Caco-2 (cell line): Measurements from ENCODE around the gene AGTRAP. TPM values are rescaled to one million over a fixed set of nuclear protein-coding genes. Genes with fewer than 3 reads are reported as not detected.

Experiments used
- BruUV-seq: library from RNA; stranded (reverse); fragments of 400-500 nt; replicated peaks from 2 replicates; lab custom pipeline; 2021; lab: Mats Ljungman, UMichigan
- CTCF ChIA-PET: fragments of 300-600 bp; sonication (Branson Sonifier 250); formaldehyde crosslinking; loops from one replicate; lab custom pipeline; 2022; ENCODE audit warnings: antibody characterized with exemption; lab: Charles Lee
- POLR2A ChIA-PET: fragments of 300-600 bp; sonication (Branson Sonifier 250); formaldehyde crosslinking; loops from one replicate; lab custom pipeline; 2022; ENCODE audit warnings: antibody characterized with exemption; lab: Charles Lee
- DNase-seq, 2 experiments: peaks; one replicate each; pipeline versions ENCODE4 v3.0.0 to v3.0.0-alpha.2; 2020 to 2022
- H3K27me3 ChIP-seq: replicated peaks from 2 replicates; pipeline ENCODE4 v1.6.0; 2011; ENCODE audit warnings: low read length; ENCODE audit not compliant: control insufficient read depth, insufficient read depth
- H3K36me3 ChIP-seq: 2 replicates; pipeline ENCODE4 v1.5.1; 2011; ENCODE audit warnings: low read length; ENCODE audit not compliant: control insufficient read depth, insufficient read depth
- H3K4me1 ChIP-seq: fragments of 250-450 bp; sonication (Bioruptor Pico); 2 replicates; pipeline ENCODE4 v1.5.1; 2020; ENCODE audit warnings: mild to moderate bottlenecking
- H3K4me3 ChIP-seq: 2 replicates; pipeline ENCODE4 v1.5.1; 2011; ENCODE audit warnings: low read depth, mild to moderate bottlenecking, control low read depth, low read length
- H3K9me3 ChIP-seq: fragments of 250-450 bp; sonication (Bioruptor Pico); 2 replicates; pipeline ENCODE4 v1.5.1; 2020; ENCODE audit warnings: mild to moderate bottlenecking, moderate library complexity
- H3K27ac Mint-ChIP-seq: one replicate; pipeline ENCODE4 v1.8.0; 2022; ENCODE audit warnings: mixed read lengths; ENCODE audit not compliant: unreplicated experiment
- H3K27me3 Mint-ChIP-seq: one replicate; pipeline ENCODE4 v1.8.0; 2022; ENCODE audit warnings: mixed read lengths; ENCODE audit not compliant: insufficient read depth, unreplicated experiment
- H3K36me3 Mint-ChIP-seq: one replicate; pipeline ENCODE4 v1.8.0; 2022; ENCODE audit warnings: mild to moderate bottlenecking, mixed read lengths; ENCODE audit not compliant: insufficient read depth, unreplicated experiment
- H3K4me1 Mint-ChIP-seq: one replicate; pipeline ENCODE4 v1.8.0; 2022; ENCODE audit warnings: low read depth, mixed read lengths; ENCODE audit not compliant: unreplicated experiment
- H3K4me3 Mint-ChIP-seq: one replicate; pipeline ENCODE4 v1.8.0; 2022; ENCODE audit warnings: mild to moderate bottlenecking, moderate library complexity, mixed read lengths; ENCODE audit not compliant: unreplicated experiment
- H3K9me3 Mint-ChIP-seq: one replicate; pipeline ENCODE4 v1.8.0; 2022; ENCODE audit warnings: mixed read lengths; ENCODE audit not compliant: unreplicated experiment
- intact Hi-C: fragments of 100-400 bp; cut with micrococcal nuclease; formaldehyde crosslinking; loops from one replicate; pipeline ENCODE4 v1.10.0; 2022; ENCODE audit not compliant: unreplicated experiment
- total RNA-seq: library from RNA; stranded (reverse); gene quantifications from 2 replicates; pipeline ENCODE4 v1.2.3, GENCODE V29; 2022
- TF ChIP-seq, protein P1 (sequence below), 2 experiments: fragments of 200-600 bp in 1 of 2; IDR thresholded peaks; 1 replicate in 1 of 2; 2 replicates in 1 of 2; pipeline versions ENCODE4 v1.5.1 to v1.8.0; 2011 to 2022; ENCODE audit warnings: antibody characterized with exemption in 1 of 2, control low read depth in 1 of 2, inconsistent platforms in 1 of 2, low read depth in 1 of 2, low read length in 1 of 2, mild to moderate bottlenecking in 1 of 2, moderate library complexity in 1 of 2; ENCODE audit not compliant: insufficient read depth in 1 of 2, severe bottlenecking in 1 of 2, unreplicated experiment in 1 of 2

The AGTRAP gene
- total RNA-seq, 1 experiment from 2014 or later, result 44.4 TPM

DNA sequence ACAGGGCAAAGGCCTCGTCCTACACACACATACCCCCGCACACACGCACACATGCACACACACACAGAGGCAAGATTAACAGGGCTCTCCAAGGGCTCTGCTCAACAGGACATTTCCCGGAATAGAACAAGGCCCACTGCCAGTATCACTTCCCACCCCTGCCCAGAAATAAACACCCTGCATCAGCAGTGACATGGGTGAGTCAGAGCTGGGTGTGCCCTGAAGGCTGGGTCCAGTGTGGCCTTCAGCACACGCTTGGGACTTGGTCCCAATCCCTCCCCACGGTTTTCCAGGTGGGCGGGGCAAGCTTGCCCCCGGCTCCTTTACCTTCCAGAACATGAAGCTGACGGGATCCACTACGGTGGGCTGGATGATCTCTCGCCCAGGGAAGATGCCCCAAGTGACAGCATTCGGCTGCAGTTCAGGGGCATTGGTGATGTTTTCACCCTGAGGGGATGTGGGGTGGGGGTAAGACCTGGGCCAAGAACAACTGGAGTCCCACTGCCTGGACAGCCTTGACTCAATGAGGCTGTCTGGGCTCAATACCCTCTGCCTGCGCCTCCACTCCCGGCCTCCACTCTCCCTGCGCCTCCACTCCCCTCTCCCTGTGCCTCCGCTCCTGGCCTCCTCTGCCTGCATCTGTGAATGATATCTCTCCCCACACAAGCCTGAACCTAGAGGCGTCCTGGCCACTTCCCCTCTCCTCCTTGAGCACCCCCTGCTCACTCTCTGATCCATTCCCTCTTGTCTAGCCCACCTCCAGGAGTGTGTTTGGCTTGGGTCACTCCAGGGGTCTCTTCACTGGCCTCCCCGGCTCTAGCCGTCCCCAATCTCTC, 55.2 kb downstream of the AGTRAP start:
- Histone ChIP-seq H3K9me3 (no peaks in the 10 kb centered on the region), H3K4me3 (no peak overlapping the region), H3K27me3 (no peaks in the 10 kb centered on the region), H3K36me3 (no peaks in the 10 kb centered on the region; the same call in 1 of the 2 replicates), H3K4me1 (peaks cover 38% of the 10 kb centered on the region)
- Mint-ChIP-seq H3K4me1 (peaks cover 25% of the 10 kb centered on the region), H3K36me3 (peaks cover 21% of the 10 kb centered on the region), H3K27me3 (no peaks in the 10 kb centered on the region), H3K4me3 (no peak overlapping the region), H3K9me3 (no peaks in the 10 kb centered on the region), H3K27ac (peak overlapping the region; percentile 84)
- CTCF ChIA-PET, result interaction anchor here (1.2 kb wide), 1 partner anchor 45 kb away, joined by 3 read pairs; no protein-coding TSS in a partner anchor
- POLR2A ChIA-PET, result no interaction called here
- intact Hi-C loops, result no loop called here
- no TSS peak for BruUV-seq
- TF ChIP-seq, protein P1, sequence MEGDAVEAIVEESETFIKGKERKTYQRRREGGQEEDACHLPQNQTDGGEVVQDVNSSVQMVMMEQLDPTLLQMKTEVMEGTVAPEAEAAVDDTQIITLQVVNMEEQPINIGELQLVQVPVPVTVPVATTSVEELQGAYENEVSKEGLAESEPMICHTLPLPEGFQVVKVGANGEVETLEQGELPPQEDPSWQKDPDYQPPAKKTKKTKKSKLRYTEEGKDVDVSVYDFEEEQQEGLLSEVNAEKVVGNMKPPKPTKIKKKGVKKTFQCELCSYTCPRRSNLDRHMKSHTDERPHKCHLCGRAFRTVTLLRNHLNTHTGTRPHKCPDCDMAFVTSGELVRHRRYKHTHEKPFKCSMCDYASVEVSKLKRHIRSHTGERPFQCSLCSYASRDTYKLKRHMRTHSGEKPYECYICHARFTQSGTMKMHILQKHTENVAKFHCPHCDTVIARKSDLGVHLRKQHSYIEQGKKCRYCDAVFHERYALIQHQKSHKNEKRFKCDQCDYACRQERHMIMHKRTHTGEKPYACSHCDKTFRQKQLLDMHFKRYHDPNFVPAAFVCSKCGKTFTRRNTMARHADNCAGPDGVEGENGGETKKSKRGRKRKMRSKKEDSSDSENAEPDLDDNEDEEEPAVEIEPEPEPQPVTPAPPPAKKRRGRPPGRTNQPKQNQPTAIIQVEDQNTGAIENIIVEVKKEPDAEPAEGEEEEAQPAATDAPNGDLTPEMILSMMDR (IDR thresholded peaks at IDR 0.05; ENCODE audit: insufficient read depth in 1 of 2, low read depth in 1 of 2, low read length in 1 of 2, severe bottlenecking in 1 of 2, unreplicated experiment in 1 of 2), result no peak
- no peak for DNase-seq

DNA sequence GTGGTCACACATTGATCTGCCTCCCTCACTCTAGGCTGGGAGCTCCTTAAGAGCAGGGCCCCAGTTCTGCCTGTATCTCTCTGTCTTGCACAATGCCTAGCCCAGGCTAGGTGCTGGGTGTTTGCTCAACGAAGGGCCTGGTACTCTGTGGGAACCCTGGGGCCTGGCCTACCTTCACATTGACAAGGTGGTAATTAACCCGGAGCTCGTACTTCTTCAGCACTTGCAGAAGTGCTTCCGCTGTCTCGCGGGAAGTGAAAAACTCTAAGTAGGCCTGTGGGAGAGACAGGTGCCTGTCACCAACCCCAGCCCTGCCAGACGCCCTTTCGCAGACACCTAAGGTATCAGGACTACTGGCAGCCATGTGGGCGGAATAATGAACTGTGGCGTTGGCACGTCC, 56.2 kb downstream of the AGTRAP start:
- POLR2A ChIA-PET, result interaction anchor here (0.8 to 1.2 kb wide), 2 partner anchors 116 to 118 kb away, joined by 3 to 9 read pairs; no protein-coding TSS in a partner anchor
- H3K9me3 ChIP-seq, result no peaks in the 10 kb centered on the region
- Mint-ChIP-seq H3K4me1 (peaks cover 25% of the 10 kb centered on the region), H3K27ac (peak overlapping the region; percentile 84), H3K36me3 (peaks cover 16% of the 10 kb centered on the region), H3K27me3 (no peaks in the 10 kb centered on the region), H3K4me3 (no peak overlapping the region), H3K9me3 (no peaks in the 10 kb centered on the region)
- BruUV-seq, result no TSS peak
- CTCF ChIA-PET, result interaction anchor here (1.2 kb wide), 1 partner anchor 44 kb away, joined by 3 read pairs; no protein-coding TSS in a partner anchor
- no peak overlapping the region for H3K4me3 ChIP-seq
- H3K27me3 ChIP-seq, result no peaks in the 10 kb centered on the region
- peaks cover 1% of the 10 kb centered on the region; the same call in 1 of the 2 replicates for H3K36me3 ChIP-seq
- TF ChIP-seq, protein P1 (IDR thresholded peaks at IDR 0.05; ENCODE audit: insufficient read depth in 1 of 2, low read depth in 1 of 2, low read length in 1 of 2, severe bottlenecking in 1 of 2, unreplicated experiment in 1 of 2), result no peak
- peak in 1 of 2 experiments; percentile 20 for DNase-seq
- peaks cover 33% of the 10 kb centered on the region for H3K4me1 ChIP-seq
- intact Hi-C loops, result loop anchor here (1.0 kb wide), 1 partner anchor 11 kb away; no protein-coding TSS in a partner anchor

DNA sequence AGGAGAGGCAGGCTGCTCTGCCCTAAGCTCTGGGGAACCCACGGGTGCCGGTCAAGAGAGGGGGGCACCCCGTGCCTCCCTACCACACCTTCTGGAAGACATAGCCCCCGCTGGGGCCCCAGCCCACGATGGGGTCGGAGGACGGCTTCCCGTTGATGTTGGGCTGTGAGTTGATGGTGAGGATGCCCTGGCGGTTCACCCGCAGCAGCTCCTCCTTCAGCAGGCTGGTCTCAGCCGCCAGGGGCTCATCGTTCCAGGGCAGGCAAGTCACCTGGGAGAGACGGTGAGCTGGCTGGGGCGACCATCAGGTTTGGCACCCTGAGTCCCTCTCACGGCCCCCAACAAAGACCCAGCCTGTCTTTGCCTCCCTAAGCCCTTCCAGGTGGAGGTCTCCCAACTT, 57.9 kb downstream of the AGTRAP start:
- no peak overlapping the region for H3K4me3 Mint-ChIP-seq
- no peak for DNase-seq
- H3K27ac Mint-ChIP-seq, result no peak overlapping the region
- no TSS peak for BruUV-seq
- CTCF ChIA-PET, result no interaction called here
- H3K4me1 Mint-ChIP-seq, result peaks cover 25% of the 10 kb centered on the region
- no peaks in the 10 kb centered on the region for H3K27me3 ChIP-seq
- no peaks in the 10 kb centered on the region for H3K27me3 Mint-ChIP-seq
- H3K4me3 ChIP-seq, result no peak overlapping the region
- no peaks in the 10 kb centered on the region for H3K9me3 Mint-ChIP-seq
- H3K9me3 ChIP-seq, result no peaks in the 10 kb centered on the region
- TF ChIP-seq, protein P1 (IDR thresholded peaks at IDR 0.05; ENCODE audit: insufficient read depth in 1 of 2, low read depth in 1 of 2, low read length in 1 of 2, severe bottlenecking in 1 of 2, unreplicated experiment in 1 of 2), result no peak
- peaks cover 19% of the 10 kb centered on the region for H3K4me1 ChIP-seq
- H3K36me3 ChIP-seq, result peaks cover 1% of the 10 kb centered on the region; the same call in 1 of the 2 replicates
- intact Hi-C loops, result no loop called here
- POLR2A ChIA-PET, result interaction anchor here (0.5 to 1.0 kb wide), 2 partner anchors 12 to 18 kb away, joined by 3 read pairs; partner anchors contain the start of genes CLCN6 and MTHFR
- peaks cover 14% of the 10 kb centered on the region for H3K36me3 Mint-ChIP-seq
